ENCODE measurements around the gene KSR1. TPM values are rescaled to one million over a fixed set of nuclear protein-coding genes. Genes with fewer than 3 reads are reported as not detected.
A peak's percentile ranks its signal among the peaks of the same experiment; 100 is the strongest.

KSR1 gene
- total and polyA plus RNA-seq, 2 of the 4 experiments (the other 2 are of a cell fraction) = 12.5 to 21.9 TPM

- WGBS, 2 experiments (ENCODE audit: extremely low coverage in 2 of 2, insufficient read length in 1 of 2) = no CpG with 5 or more reads among the region's 4 CpGs
- no peak overlapping the region for H3K4me3 ChIP-seq (ENCODE audit: insufficient read depth, low read depth, low read length)
- no peak overlapping the region for H3K9ac ChIP-seq (ENCODE audit: low read depth, low read length)
- H3K9me3 ChIP-seq (ENCODE audit: control insufficient read depth, insufficient read depth, low read length) = no peaks in the 10 kb centered on the region
- no peak overlapping the region for H2AK9ac ChIP-seq (replicated peaks; ENCODE audit: low read depth, low read length, poor library complexity)
- H3K36me3 ChIP-seq (ENCODE audit: control insufficient read depth, insufficient read depth, low read length) = peaks cover 10% of the 10 kb centered on the region; the same call in 1 of the 2 replicates
- H3K18ac ChIP-seq (ENCODE audit: low read depth, low read length) = peak overlapping the region; percentile 81
- intact Hi-C loops (cut with micrococcal nuclease) = no loop called here
- H2AFZ ChIP-seq (replicated peaks; ENCODE audit: low read length, poor library complexity) = no peak overlapping the region
- H3K27me3 ChIP-seq (ENCODE audit: control insufficient read depth, insufficient read depth, low read length) = no peaks in the 10 kb centered on the region
- peak overlapping the region; percentile 86 for H2AK5ac ChIP-seq (ENCODE audit: low read depth, low read length)
- H3K4me2 ChIP-seq (ENCODE audit: low read depth, low read length) = no peak overlapping the region
- peak overlapping the region; percentile 80 for H4K5ac ChIP-seq (ENCODE audit: low read depth, low read length)
- in situ Hi-C loops (cut with MboI; ENCODE audit: low sequenced_read_pairs) = loop anchor here (10.0 kb wide), 1 partner anchor 61 kb away; the partner anchor contains the start of gene LGALS9
- peak overlapping the region; percentile 40 to 88 for H4K8ac ChIP-seq (ENCODE audit: low read depth in 2 of 2, low read length in 2 of 2)
- no peak overlapping the region for H3K56ac ChIP-seq (ENCODE audit: extremely low read depth, insufficient read depth, low read length)
- H4K20me1 ChIP-seq (ENCODE audit: insufficient read depth, low read length) = peaks cover 6% of the 10 kb centered on the region
- BruUV-seq (replicated peaks) = no TSS peak
- H3K23ac ChIP-seq (ENCODE audit: low read depth, low read length) = peak overlapping the region; percentile 88
- peak overlapping the region; percentile 94 for H2BK120ac ChIP-seq (ENCODE audit: low read depth, low read length)
- peak overlapping the region; percentile 93 for H3K4ac ChIP-seq (ENCODE audit: low read depth, low read length)
- peak overlapping the region; percentile 96 for H4K91ac ChIP-seq (ENCODE audit: insufficient read depth, low read depth, low read length)
- ATAC-seq (ENCODE audit: low read depth) (peak; percentile 14; the same call in 1 of the 2 replicates), DNase-seq (peak; percentile 69)
- ChIA-PET POLR2A (ENCODE audit: unreplicated experiment) (no interaction called here), CTCF (interaction anchor here (0.6 kb wide), 1 partner anchor 272 kb away, joined by 3 read pairs; no protein-coding TSS in a partner anchor)
- dilution Hi-C loops (cut with HindIII; ENCODE audit: low sequenced_read_pairs, unreplicated experiment) = no loop called here
- H2BK20ac ChIP-seq (ENCODE audit: low read depth, low read length) = peak overlapping the region; percentile 91
- H2BK5ac ChIP-seq (ENCODE audit: low read depth, low read length, poor library complexity, severe bottlenecking) = peak overlapping the region; percentile 100
- TF ChIP-seq BHLHE40 (IDR thresholded peaks at IDR 0.05; ENCODE audit: low read depth, low read length) = no peak
- TF ChIP-seq MAFK (IDR thresholded peaks at IDR 0.05; ENCODE audit: low read depth, low read length) = peak; percentile 99
- no peak for TF ChIP-seq FOS (IDR thresholded peaks at IDR 0.05; ENCODE audit: low read depth, low read length)
- TF ChIP-seq POLR2A (IDR thresholded peaks at IDR 0.05; ENCODE audit: low read depth, low read length) = no peak
- no peak for TF ChIP-seq MAZ (IDR thresholded peaks at IDR 0.05; ENCODE audit: borderline replicate concordance, low read depth, low read length)
- no peak for TF ChIP-seq RCOR1 (IDR thresholded peaks at IDR 0.05; ENCODE audit: insufficient replicate concordance, low read length)
- no peak for TF ChIP-seq SMC3 (IDR thresholded peaks at IDR 0.05; ENCODE audit: low read depth, low read length)
- TF ChIP-seq, protein P1, sequence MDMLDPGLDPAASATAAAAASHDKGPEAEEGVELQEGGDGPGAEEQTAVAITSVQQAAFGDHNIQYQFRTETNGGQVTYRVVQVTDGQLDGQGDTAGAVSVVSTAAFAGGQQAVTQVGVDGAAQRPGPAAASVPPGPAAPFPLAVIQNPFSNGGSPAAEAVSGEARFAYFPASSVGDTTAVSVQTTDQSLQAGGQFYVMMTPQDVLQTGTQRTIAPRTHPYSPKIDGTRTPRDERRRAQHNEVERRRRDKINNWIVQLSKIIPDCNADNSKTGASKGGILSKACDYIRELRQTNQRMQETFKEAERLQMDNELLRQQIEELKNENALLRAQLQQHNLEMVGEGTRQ (IDR thresholded peaks at IDR 0.05; ENCODE audit: low read depth, low read length) = no peak
- TF ChIP-seq RFX5 (IDR thresholded peaks at IDR 0.05; ENCODE audit: low read depth, low read length) = no peak
- TF ChIP-seq, protein P2, sequence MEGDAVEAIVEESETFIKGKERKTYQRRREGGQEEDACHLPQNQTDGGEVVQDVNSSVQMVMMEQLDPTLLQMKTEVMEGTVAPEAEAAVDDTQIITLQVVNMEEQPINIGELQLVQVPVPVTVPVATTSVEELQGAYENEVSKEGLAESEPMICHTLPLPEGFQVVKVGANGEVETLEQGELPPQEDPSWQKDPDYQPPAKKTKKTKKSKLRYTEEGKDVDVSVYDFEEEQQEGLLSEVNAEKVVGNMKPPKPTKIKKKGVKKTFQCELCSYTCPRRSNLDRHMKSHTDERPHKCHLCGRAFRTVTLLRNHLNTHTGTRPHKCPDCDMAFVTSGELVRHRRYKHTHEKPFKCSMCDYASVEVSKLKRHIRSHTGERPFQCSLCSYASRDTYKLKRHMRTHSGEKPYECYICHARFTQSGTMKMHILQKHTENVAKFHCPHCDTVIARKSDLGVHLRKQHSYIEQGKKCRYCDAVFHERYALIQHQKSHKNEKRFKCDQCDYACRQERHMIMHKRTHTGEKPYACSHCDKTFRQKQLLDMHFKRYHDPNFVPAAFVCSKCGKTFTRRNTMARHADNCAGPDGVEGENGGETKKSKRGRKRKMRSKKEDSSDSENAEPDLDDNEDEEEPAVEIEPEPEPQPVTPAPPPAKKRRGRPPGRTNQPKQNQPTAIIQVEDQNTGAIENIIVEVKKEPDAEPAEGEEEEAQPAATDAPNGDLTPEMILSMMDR (conservative IDR thresholded peaks at IDR 0.05; ENCODE audit: low read depth, low read length) = no peak
- TF ChIP-seq ELK1 (IDR thresholded peaks at IDR 0.05; ENCODE audit: borderline replicate concordance, low read depth, low read length) = no peak
- no peak for TF ChIP-seq CHD1 (IDR thresholded peaks at IDR 0.05; ENCODE audit: low read depth, low read length)
- TF ChIP-seq MXI1 (IDR thresholded peaks at IDR 0.05; ENCODE audit: borderline replicate concordance, low read depth, low read length) = no peak
- peak; percentile 98 for TF ChIP-seq NFE2L2 (IDR thresholded peaks at IDR 0.05; ENCODE audit: low read depth, low read length)
- no peak for TF ChIP-seq CEBPB (IDR thresholded peaks at IDR 0.05; ENCODE audit: low read depth, low read length)
- no peak for TF ChIP-seq RAD21 (IDR thresholded peaks at IDR 0.05; ENCODE audit: low read length)
- H3K79me1 ChIP-seq (ENCODE audit: low read depth in 1 of 2, low read length in 2 of 2) = peaks cover 56 to 88% of the 10 kb centered on the region in 2 experiments
- H2BK15ac ChIP-seq (ENCODE audit: low read depth, low read length) = peak overlapping the region; percentile 23; the same call in 2 of the 3 replicates
- H3K4me1 ChIP-seq (ENCODE audit: control insufficient read depth, insufficient read depth, low read length) = peaks cover 73% of the 10 kb centered on the region
- H3K9me1 ChIP-seq (ENCODE audit: insufficient read depth, low read length) = peaks cover 44% of the 10 kb centered on the region
- H3K27ac ChIP-seq (ENCODE audit: insufficient read depth, low read length) = peak overlapping the region; percentile 61; the same call in 1 of the 2 replicates
- peak overlapping the region; percentile 88 for H3K14ac ChIP-seq (replicated peaks; ENCODE audit: low read depth, low read length)
Observed at GRCh38 chr17:27573971-27574525, 117.8 kb downstream of the KSR1 start.
